Fibroblast of skin of right biceps (primary cell): ENCODE results near the gene ZFP90.
A peak's percentile ranks its signal among the peaks of the same experiment; 100 is the strongest.
"Not testable (repeated sequence)": the region's sequence is repeated elsewhere in the genome, so short reads cannot be mapped to it uniquely, and the experiment has no call there.

Experiments
- DNase-seq: peaks from one replicate; pipeline ENCODE4 v3.0.0-alpha.2; 2013

The ZFP90 gene

DNA sequence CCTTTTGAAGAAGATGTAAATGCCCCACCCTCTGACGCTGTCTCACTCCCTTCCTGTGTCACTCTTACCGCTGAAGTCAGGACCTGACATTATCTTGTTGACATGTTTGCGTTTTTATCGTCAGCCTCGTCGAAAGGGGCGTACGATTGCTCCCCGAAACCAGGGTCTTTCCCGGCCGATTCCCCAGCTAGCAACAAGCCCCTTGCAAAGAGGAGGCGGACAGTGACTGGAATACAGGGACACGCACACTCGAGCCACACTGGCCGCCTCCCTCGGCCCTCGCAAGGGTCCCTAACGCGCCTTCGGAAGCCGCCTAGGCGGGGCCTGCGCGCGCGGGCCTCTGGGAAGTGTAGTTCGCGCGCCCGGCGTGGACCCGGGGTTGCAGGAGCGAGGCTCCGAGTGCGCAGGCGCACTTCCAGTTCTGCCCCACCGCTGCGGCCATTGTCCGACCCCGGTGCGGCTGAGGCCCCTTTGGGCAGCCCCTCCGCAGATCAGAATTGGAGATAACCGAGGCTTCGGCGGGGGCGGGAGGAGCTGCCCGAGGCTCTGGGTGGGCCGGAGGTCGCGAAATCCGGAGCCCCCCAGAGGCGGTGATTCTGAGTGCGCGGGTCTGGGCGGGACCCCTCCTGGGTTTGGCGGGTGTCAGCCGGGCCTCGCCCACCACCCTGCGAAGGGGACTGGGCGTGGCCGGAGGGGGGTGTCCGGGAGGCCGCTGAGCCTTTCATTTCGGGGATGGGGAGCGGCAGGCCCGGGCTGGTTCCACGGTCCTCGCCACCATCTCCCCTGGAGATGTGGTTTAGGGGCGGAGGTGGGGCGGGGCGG lies at the start of gene ZFP90:
ZFP90 (plus strand) TSS at position 412 of the 822 bp plus-strand sequence. CDS start 502 bp downstream, outside the sequence.
- DNase-seq: peak; percentile 87

- DNase-seq: no peak
Measured at GRCh38 chr16:68490358-68490757, 48.7 kb upstream of the ZFP90 start.

- peak; percentile 15 for DNase-seq
Measured at GRCh38 chr16:68490829-68491575, 48.1 kb upstream of the ZFP90 start.

DNA sequence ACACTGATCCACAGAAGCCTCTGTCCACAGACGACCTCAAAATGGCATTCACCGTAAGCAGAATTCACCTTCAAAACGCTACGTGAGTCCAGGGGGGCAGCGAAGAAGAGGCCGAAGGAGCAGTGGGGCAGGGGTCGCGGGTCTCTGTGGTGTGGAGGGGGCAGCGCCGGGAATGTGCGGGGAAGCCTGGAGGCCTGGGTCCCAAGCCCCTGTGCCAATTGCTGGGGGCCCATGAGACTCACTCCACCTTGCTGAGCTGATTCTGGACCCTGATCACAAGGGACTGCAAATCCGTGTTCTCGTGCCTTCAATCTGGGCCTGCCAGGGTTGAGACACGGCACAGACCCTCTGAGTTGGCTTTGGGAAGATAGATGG lies 47.5 kb upstream of the ZFP90 start:
- no peak for DNase-seq

DNA sequence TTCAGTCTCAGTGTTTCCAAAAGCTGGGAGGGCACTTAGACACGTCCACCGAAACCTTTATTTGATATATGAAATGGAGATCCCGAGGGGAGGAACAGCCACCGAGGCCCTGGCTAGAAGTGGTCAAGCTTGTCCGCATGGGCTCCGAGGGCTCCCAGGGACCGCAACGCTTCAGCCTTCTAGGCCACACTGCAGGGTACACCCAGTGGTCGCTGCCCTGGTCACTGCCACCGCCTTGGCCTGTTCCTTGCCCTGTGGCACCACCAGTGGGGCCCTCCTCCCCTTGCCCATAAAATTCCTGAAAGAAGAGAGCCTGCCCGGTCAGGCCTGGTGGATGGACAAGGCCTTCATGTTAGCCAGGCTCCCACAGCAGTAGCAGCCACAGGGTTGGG lies 46.9 kb upstream of the ZFP90 start:
- DNase-seq: no peak

- no peak for DNase-seq
Measured at GRCh38 chr16:68492543-68493411, 46.3 kb upstream of the ZFP90 start.

- no peak for DNase-seq
Measured at GRCh38 chr16:68493412-68494070, 45.5 kb upstream of the ZFP90 start.

GRCh38 chr16:68494261-68494660 lies 44.8 kb upstream of the ZFP90 start:
- DNase-seq: not testable (repeated sequence)

GRCh38 chr16:68496689-68497088 lies 42.4 kb upstream of the ZFP90 start:
- DNase-seq: no peak

- DNase-seq: no peak
Measured at GRCh38 chr16:68499006-68499405, 40.1 kb upstream of the ZFP90 start.

- no peak for DNase-seq
Measured at GRCh38 chr16:68503334-68503733, 35.8 kb upstream of the ZFP90 start.

GRCh38 chr16:68504066-68504465 lies 35.0 kb upstream of the ZFP90 start:
- DNase-seq: no peak

DNA sequence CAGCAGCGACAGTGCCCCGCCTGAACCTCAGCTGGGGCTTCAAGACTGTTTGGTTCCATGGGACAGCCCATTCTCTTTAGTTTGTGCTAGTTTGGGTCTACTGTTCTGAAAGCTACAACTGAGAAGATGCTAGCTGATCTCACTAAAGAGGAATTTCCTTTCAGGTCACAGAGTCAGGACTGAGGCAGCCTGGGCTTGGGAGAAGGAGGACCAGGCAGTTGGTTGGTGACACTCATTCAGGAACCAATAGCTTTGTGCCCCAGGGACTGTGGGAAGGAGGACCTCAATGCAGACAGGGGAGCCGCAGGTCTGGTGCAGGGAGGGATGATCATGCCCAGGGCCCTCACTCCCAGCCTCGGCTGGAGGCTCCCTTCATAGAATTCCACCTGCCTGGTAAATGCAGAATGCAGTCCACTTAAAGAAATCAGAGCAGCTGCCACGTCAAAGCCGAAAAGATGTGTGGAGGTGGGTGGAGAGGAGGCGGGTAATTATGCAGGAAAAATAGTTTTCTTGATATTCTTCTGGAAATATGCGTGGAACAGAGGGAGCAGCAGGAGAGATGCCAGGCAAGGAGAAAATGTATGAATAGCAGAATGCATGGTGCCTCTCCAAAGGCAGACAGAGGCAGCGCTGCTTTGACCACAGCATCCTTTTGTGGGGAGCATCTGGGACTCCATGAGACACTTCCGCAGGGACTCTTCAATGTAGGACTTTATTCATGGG lies 32.6 kb upstream of the ZFP90 start:
- DNase-seq: no peak

DNA sequence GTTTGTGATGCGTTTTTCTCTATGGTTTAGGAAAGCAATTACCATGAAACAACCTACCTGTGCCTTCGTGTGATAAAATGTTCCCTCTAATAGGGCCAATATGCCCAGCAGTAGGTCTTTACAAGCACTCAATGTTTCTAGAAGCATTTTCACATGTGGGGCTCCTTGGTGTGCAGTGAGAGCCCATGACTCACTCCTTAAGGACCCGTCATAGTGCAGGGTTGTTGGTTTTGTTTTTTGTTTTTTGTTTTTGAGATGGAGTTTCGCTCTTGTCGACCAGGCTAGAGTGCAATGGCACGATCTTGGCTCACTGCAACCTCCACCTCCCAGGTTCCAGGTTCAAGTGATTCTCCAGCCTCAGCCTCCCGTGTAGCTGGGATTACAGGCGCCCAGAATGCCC lies 31.1 kb upstream of the ZFP90 start:
- no peak for DNase-seq

GRCh38 chr16:68508641-68509240 lies 30.4 kb upstream of the ZFP90 start:
- DNase-seq: no peak

DNA sequence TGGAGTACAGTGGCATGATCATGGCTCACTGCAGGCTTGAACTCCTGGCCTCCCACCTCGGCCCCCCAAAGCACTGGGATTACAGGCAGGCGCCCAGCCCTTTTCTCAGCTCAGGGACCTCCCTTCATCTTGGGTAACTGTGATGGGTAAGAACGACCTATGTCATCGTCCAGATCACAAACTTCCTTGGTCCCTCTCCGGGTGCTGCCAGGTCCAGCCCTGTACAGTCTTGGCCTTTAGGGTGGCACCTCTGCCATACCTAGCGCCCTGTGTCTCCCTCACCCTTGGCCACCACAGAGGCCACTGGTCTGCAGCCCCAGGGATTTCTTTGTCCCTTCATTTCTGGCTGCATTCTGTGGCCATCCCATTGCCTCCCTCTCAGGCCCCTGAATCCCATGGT lies 29.7 kb upstream of the ZFP90 start:
- no peak for DNase-seq

GRCh38 chr16:68510775-68511174 lies 28.3 kb upstream of the ZFP90 start:
- no peak for DNase-seq

- DNase-seq: no peak
Measured at GRCh38 chr16:68512183-68512582, 26.9 kb upstream of the ZFP90 start.

- DNase-seq: no peak
Measured at GRCh38 chr16:68512742-68513141, 26.3 kb upstream of the ZFP90 start.

DNA sequence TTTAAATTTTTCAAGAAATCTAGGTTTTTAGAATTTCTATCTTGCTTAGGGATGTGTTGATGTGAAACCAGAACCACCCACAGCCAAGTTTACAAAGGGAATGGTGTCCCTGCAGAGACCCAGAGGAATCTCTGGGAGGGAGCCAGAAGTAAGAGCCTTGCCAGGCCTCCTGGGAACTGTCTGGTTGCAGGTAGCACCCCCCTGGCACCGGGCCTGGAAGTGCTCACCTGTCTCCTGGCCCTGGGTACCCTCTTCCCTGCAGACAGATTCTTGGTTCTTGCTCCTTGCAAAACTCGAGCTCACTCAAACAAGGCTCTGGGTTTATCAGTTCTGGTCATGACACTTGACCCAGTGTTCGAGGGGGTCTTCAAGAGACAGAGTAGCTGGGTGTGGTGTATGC lies 24.6 kb upstream of the ZFP90 start:
- no peak for DNase-seq

- DNase-seq: no peak
Measured at GRCh38 chr16:68517606-68518166, 21.4 kb upstream of the ZFP90 start.
